NCI-H82 treated with DMSO at 0.1 percent for 48 hours (cell line): ENCODE measurements around the gene MRPL39.

Experiments
- DNase-seq: peaks from one replicate; lab custom pipeline; 2025; ENCODE audit not compliant: unreplicated experiment; lab: John Stamatoyannopoulos, UW

Gene MRPL39

DNA sequence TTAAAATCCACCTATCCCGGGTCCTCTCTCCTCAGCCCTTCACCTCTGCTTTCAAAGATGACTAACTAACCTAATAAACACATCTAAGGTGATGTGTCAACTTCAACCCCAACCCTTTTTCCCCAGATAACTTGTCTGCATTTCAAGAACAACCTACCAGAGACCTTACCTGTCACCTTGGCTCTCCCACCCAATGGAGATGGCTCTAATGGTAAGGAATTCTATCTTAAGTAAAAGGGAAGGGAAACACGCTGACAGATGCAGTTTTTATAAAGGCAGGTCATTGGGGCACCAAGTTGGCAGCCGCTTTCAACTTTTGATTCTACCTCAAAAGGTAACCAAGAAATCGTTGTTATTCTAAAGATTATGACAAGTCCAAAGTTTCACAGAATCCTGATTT lies 37.6 kb downstream of the MRPL39 start:
- DNase-seq, result no peak

DNA sequence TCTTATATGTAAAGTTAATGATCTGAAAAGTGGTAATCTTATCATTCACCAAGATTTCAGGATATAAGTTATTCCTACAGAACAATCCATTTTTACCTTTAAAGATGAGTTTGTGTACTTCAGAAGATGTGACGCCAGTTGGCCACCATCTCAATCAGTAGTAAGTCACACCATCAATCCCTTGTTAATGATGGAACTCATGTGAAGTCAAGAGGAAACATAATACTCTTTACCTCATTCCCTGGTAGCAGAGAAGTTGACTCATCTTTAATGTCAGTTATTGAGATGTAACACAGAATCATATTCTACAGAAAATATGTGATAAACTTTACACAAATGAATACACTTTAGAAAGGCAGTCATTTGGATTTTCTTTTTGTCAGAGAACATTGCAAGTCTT lies 38.2 kb downstream of the MRPL39 start:
- no peak for DNase-seq

- DNase-seq, result no peak
Observed at GRCh38 chr21:25568246-25568645, 39.0 kb downstream of the MRPL39 start.

GRCh38 chr21:25567472-25567871 lies 39.8 kb downstream of the MRPL39 start:
- no peak for DNase-seq

- DNase-seq, result no peak
Observed at GRCh38 chr21:25566645-25567044, 40.6 kb downstream of the MRPL39 start.

DNA sequence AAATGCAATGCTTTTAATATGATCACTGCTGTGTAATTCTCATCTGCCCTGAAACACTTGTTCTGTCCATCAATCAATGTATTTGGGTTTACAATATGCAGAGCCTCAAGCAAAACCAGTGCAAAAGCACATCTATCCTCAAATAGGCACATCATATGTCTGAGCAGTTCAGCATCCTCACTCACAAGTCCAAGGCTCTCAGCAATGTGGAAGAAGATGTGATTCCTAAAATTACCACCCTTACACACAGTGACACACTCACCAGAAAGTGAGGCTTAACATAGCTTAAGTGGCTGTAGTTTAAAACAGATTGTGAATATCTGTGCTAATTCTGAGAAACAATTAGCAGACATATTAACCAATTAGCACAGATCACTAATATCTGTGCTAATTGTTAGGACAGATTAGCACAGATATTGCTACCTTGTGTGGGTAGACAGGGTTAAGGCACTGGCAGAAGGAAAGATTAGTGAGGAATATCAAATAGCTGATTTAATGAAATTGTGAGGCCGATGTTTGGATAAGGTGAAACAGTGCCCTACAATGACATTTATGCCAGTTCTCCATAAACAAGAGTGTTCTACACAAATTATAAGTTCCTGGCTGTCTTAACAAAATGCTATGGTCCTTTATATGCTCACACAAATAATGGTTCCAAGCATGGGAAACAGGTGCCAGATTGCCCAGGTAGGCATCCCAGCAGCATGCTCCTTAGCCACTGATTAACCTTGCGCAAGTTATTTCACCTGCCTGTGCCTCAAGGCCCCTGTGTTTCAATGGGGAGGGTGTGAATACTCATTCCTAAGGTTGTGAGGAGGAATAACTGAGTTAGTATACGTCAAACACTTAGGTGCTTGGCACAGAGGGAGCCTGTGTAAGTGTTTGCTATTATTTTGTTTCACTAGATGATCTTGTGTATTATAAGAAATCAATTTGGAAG lies 41.7 kb downstream of the MRPL39 start:
- no peak for DNase-seq

GRCh38 chr21:25564349-25564948 lies 42.8 kb downstream of the MRPL39 start:
- DNase-seq, result no peak

DNA sequence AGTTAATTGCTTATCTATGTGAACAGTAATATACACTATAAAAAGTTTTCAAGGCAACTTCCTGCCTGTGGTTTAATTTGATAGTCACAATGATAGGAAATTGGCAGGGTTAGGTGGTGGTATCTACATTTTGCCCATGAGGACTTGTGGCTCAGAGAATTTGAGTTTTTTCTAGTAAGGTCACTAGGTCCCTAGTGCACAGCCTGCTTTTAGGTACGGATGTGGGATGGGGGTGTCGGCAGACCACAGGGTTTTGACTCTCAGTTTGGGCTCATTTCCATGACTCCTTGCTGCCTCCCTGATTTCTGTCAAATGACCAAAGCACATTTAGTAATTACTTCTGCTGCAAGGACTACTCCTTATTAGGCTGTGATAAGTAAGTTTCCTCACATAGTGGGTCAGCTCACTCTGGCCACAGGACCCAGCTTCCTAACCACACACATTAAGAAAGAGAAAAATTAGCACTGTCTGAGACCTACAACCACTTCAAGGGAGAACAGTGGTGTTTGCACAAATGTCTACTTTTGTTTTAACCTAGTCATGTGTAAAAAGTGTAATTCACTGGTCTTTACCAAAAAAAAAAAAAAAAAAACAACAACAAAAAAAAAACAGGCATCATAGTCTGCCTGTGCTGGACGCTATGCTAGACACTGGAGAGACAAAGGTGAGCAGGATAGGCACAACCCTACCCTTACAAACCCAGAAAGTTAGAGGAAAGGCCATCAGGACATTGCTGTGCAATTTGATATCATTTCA lies 43.7 kb downstream of the MRPL39 start:
- DNase-seq, result no peak

DNA sequence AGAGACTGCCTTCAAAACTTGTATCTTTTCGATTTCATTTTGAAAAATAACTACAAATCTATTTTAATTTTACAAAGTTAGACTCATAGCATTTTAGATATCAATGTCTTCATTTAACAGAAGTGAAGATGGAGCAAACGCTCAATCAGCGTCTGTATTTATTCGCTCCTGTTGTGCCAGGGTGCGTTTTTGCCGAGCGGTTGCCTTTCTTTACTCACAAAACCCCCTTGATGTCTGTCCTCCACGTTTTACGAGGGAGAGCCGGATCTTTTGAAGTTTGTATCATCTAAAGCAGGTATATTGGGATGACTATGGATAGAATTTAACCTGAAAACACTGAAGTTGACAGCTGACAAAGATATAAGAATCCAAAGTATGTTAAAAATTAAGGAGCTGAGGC lies 44.6 kb downstream of the MRPL39 start:
- no peak for DNase-seq

DNA sequence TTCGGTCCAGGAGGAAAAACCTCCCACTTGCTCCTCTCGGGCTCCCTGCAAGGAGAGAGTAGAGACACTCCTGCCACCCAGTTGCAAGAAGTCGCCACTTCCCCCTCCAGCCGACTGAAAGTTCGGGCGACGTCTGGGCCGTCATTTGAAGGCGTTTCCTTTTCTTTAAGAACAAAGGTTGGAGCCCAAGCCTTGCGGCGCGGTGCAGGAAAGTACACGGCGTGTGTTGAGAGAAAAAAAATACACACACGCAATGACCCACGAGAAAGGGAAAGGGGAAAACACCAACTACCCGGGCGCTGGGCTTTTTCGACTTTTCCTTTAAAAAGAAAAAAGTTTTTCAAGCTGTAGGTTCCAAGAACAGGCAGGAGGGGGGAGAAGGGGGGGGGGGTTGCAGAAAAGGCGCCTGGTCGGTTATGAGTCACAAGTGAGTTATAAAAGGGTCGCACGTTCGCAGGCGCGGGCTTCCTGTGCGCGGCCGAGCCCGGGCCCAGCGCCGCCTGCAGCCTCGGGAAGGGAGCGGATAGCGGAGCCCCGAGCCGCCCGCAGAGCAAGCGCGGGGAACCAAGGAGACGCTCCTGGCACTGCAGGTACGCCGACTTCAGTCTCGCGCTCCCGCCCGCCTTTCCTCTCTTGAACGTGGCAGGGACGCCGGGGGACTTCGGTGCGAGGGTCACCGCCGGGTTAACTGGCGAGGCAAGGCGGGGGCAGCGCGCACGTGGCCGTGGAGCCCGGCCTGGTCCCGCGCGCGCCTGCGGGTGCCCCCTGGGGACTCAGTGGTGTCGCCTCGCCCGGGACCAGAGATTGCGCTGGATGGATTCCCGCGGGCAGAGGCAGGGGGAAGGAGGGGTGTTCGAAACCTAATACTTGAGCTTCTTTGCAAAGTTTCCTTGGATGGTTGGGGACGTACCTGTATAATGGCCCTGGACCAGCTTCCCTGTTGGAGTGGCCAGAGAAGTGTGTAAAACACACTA lies 45.3 kb downstream of the MRPL39 start:
- no peak for DNase-seq

GRCh38 chr21:25560891-25561290 lies 46.4 kb downstream of the MRPL39 start:
- no peak for DNase-seq

- no peak for DNase-seq
Observed at GRCh38 chr21:25560271-25560685, 47.0 kb downstream of the MRPL39 start.

- DNase-seq, result no peak
Observed at GRCh38 chr21:25559746-25560145, 47.5 kb downstream of the MRPL39 start.

- DNase-seq, result no peak
Observed at GRCh38 chr21:25558123-25558522, 49.2 kb downstream of the MRPL39 start.

GRCh38 chr21:25557180-25557579 lies 50.1 kb downstream of the MRPL39 start:
- no peak for DNase-seq

GRCh38 chr21:25556091-25556490 lies 51.2 kb downstream of the MRPL39 start:
- DNase-seq, result no peak

DNA sequence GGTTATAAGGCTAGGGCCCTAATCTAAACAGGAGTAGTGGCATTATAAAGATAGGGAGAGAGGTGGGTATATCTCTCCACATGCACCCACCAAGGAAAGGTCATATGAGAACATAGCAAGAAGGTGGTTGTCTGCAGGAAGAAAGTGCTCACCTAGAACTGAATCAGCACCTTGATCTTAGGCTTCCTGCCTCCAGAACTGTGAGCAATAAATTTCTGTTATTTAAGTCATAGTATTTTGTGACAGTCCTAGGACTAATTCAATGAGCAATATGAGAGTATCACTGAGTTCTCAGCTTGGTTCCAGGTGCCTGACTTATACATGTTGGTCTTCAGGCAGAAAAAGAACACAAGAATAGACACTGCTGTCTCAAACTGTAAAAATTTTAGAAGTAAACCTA lies 51.8 kb downstream of the MRPL39 start:
- DNase-seq, result no peak

DNA sequence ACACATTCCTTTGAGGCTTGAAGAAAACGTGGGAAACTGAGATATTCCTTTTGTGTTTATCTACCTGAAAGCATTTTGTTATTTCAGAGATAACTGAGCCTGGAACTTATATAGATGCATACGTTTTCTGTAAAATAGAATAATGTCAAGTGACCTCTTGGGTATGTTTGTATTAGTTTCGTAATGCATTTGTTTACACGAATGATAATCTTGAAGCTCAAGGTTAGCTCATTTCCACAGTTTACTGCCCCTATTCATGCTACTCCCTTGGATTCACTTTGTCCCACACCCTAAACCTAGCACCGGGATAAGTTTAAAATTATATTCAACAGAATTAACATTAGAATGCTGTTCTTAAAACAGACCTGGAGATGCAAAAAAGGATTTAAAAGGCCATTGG lies 54.4 kb downstream of the MRPL39 start:
- DNase-seq, result no peak

DNA sequence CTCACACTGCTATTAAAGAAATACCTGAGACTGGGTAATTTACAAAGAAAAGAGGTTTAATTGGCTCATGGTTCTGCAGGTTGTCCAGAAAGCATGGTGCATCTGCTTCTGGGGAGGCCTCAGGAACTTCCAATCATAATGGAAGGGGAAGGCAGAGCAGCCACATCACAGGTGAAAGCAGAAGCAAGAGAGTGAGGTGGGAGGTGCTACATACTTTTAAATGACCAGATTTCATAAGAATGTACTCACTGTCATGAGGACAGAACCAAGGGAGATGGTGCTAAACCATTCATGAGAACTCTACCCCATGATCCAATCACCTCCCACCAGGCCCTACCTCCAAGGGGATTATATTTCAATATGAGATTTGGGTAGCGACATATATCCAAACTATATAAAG lies 55.7 kb downstream of the MRPL39 start:
- no peak for DNase-seq

GRCh38 chr21:25550352-25551120 lies 56.7 kb downstream of the MRPL39 start:
- no peak for DNase-seq
